Measurements from ENCODE around the gene UBE2C.
"Not testable (repeated sequence)": the region's sequence is repeated elsewhere in the genome, so short reads cannot be mapped to it uniquely, and the experiment has no call there.

The UBE2C gene

GRCh38 chr20:45812157-45813005 is at the start of gene UBE2C:
UBE2C (plus strand) TSS chr20:45812644; CDS start chr20:45812696, 52 bp downstream.
- peak; percentile 99 for DNase-seq

- DNase-seq = not testable (repeated sequence)
Measured at GRCh38 chr20:45764618-45765282, 47.7 kb upstream of the UBE2C start.

GRCh38 chr20:45765307-45765875 is 47.1 kb upstream of the UBE2C start:
- no peak for DNase-seq

GRCh38 chr20:45765980-45766379 is 46.5 kb upstream of the UBE2C start:
- no peak for DNase-seq

- no peak for DNase-seq
Measured at GRCh38 chr20:45768479-45768878, 44.0 kb upstream of the UBE2C start.

- DNase-seq = peak; percentile 63
Measured at GRCh38 chr20:45771182-45771759, 41.2 kb upstream of the UBE2C start.

GRCh38 chr20:45772693-45773092 is 39.8 kb upstream of the UBE2C start:
- no peak for DNase-seq

GRCh38 chr20:45774945-45775344 is 37.5 kb upstream of the UBE2C start:
- DNase-seq = no peak

- DNase-seq = no peak
Measured at GRCh38 chr20:45775411-45775810, 37.0 kb upstream of the UBE2C start.

- no peak for DNase-seq
Measured at GRCh38 chr20:45776931-45777330, 35.5 kb upstream of the UBE2C start.

- no peak for DNase-seq
Measured at GRCh38 chr20:45779011-45779915, 33.2 kb upstream of the UBE2C start.

- DNase-seq = no peak
Measured at GRCh38 chr20:45780159-45780558, 32.3 kb upstream of the UBE2C start.

GRCh38 chr20:45781391-45781931 is 31.0 kb upstream of the UBE2C start:
- DNase-seq = no peak

- no peak for DNase-seq
Measured at GRCh38 chr20:45782890-45783289, 29.6 kb upstream of the UBE2C start.

- DNase-seq = no peak
Measured at GRCh38 chr20:45783656-45784294, 28.7 kb upstream of the UBE2C start.

- no peak for DNase-seq
Measured at GRCh38 chr20:45788351-45788750, 24.1 kb upstream of the UBE2C start.

GRCh38 chr20:45792317-45793118 is 19.9 kb upstream of the UBE2C start:
- DNase-seq = no peak

- no peak for DNase-seq
Measured at GRCh38 chr20:45796337-45797065, 15.9 kb upstream of the UBE2C start.

- DNase-seq = not testable (repeated sequence)
Measured at GRCh38 chr20:45797510-45797909, 14.9 kb upstream of the UBE2C start.

- DNase-seq = not testable (repeated sequence)
Measured at GRCh38 chr20:45797955-45798354, 14.5 kb upstream of the UBE2C start.

Measured in NCI-H774 (cell line).